H9 (cell line): ENCODE data around the gene MGRN1. TPM values are rescaled to one million over a fixed set of nuclear protein-coding genes. Genes with fewer than 3 reads are reported as not detected.

Experiments
- DNase-seq: peaks from one replicate; pipeline ENCODE4 v3.0.0-alpha.2; 2017
- H2AFZ ChIP-seq: one replicate; pipeline ENCODE4 v1.6.1; 2013; ENCODE audit warnings: mild to moderate bottlenecking, low read length, control low read depth, moderate library complexity
- H2AK5ac ChIP-seq: 2 replicates; pipeline ENCODE4 v1.6.1; 2013; ENCODE audit warnings: low read length, control low read depth, mixed read lengths; ENCODE audit not compliant: insufficient read length
- H2BK120ac ChIP-seq: one replicate; pipeline ENCODE4 v1.6.1; 2013; ENCODE audit warnings: low read depth, mild to moderate bottlenecking, low read length, control low read depth, inconsistent platforms; ENCODE audit not compliant: poor library complexity, severe bottlenecking
- H2BK12ac ChIP-seq: 2 replicates; pipeline ENCODE4 v1.6.1; 2013; ENCODE audit warnings: low read length, control low read depth, mixed read lengths, low read depth; ENCODE audit not compliant: insufficient read length
- H2BK15ac ChIP-seq: 2 replicates; pipeline ENCODE4 v1.6.1; 2013; ENCODE audit warnings: low read depth, low read length, control low read depth
- H2BK20ac ChIP-seq: one replicate; pipeline ENCODE4 v1.6.1; 2013; ENCODE audit warnings: low read depth, mild to moderate bottlenecking, low read length, control low read depth, inconsistent platforms; ENCODE audit not compliant: poor library complexity, severe bottlenecking
- H2BK5ac ChIP-seq: 2 replicates; pipeline ENCODE4 v1.6.1; 2013; ENCODE audit warnings: low read length, control low read depth, mixed read lengths; ENCODE audit not compliant: insufficient read length
- H3K14ac ChIP-seq: 2 replicates; pipeline ENCODE4 v1.6.1; 2013; ENCODE audit warnings: low read length, control low read depth; ENCODE audit not compliant: insufficient read depth
- H3K18ac ChIP-seq: 2 replicates; pipeline ENCODE4 v1.6.1; 2013; ENCODE audit warnings: low read depth, mild to moderate bottlenecking, mixed read lengths, low read length, control low read depth; ENCODE audit not compliant: insufficient read length
- H3K23ac ChIP-seq: 2 replicates; pipeline ENCODE4 v1.6.1; 2013; ENCODE audit warnings: low read length, control low read depth, mixed read lengths, low read depth; ENCODE audit not compliant: insufficient read length
- H3K23me2 ChIP-seq: 2 replicates; pipeline ENCODE4 v1.6.1; 2013; ENCODE audit warnings: low read depth, mild to moderate bottlenecking, mixed read lengths, low read length, control low read depth; ENCODE audit not compliant: insufficient read length, poor library complexity, severe bottlenecking
- H3K27ac ChIP-seq: 2 replicates; pipeline ENCODE4 v1.5.1; 2013; ENCODE audit warnings: low read length, control low read depth, mixed read lengths, low read depth; ENCODE audit not compliant: insufficient read length
- H3K27me3 ChIP-seq: 2 replicates; pipeline ENCODE4 v1.6.1; 2013; ENCODE audit warnings: low read length, control low read depth, inconsistent platforms; ENCODE audit not compliant: insufficient read depth
- H3K4ac ChIP-seq: 2 replicates; pipeline ENCODE4 v1.6.1; 2013; ENCODE audit warnings: low read depth, mild to moderate bottlenecking, control low read depth, inconsistent platforms, low read length, moderate library complexity
- H3K4me1 ChIP-seq: 2 replicates; pipeline ENCODE4 v1.6.1; 2013; ENCODE audit warnings: low read length, control low read depth, inconsistent platforms; ENCODE audit not compliant: insufficient read depth
- H3K4me2 ChIP-seq: 2 replicates; pipeline ENCODE4 v1.6.1; 2013; ENCODE audit warnings: low read length, control low read depth, mixed read lengths; ENCODE audit not compliant: insufficient read length, insufficient read depth
- H3K56ac ChIP-seq: 2 replicates; pipeline ENCODE4 v1.6.1; 2013; ENCODE audit warnings: low read depth, mild to moderate bottlenecking, mixed read lengths, low read length, control low read depth; ENCODE audit not compliant: insufficient read length
- H3K79me1 ChIP-seq: 2 replicates; pipeline ENCODE4 v1.6.1; 2013; ENCODE audit warnings: low read depth, mild to moderate bottlenecking, moderate library complexity, low read length, control low read depth, inconsistent platforms; ENCODE audit not compliant: insufficient read depth, poor library complexity, severe bottlenecking
- H3K79me2 ChIP-seq: 2 replicates; pipeline ENCODE4 v1.6.1; 2013; ENCODE audit warnings: low read length, control low read depth, inconsistent platforms; ENCODE audit not compliant: insufficient read depth
- H3K9ac ChIP-seq: 2 replicates; pipeline ENCODE4 v1.6.1; 2013; ENCODE audit warnings: low read length, control low read depth, mixed read lengths; ENCODE audit not compliant: insufficient read length; ENCODE audit errors: extremely low read depth
- H3K9me3 ChIP-seq: one replicate; pipeline ENCODE4 v1.6.1; 2013; ENCODE audit warnings: low read depth, low read length, inconsistent platforms; ENCODE audit not compliant: control insufficient read depth
- H3T11ph ChIP-seq: one replicate; pipeline ENCODE4 v1.6.1; 2013; ENCODE audit warnings: mild to moderate bottlenecking, low read length, control low read depth, inconsistent platforms
- H4K20me1 ChIP-seq: one replicate; pipeline ENCODE4 v1.6.1; 2013; ENCODE audit not compliant: control insufficient read depth, insufficient read length, insufficient read depth
- H4K5ac ChIP-seq: 2 replicates; pipeline ENCODE4 v1.6.1; 2013; ENCODE audit warnings: low read depth, mild to moderate bottlenecking, mixed read lengths, low read length, control low read depth; ENCODE audit not compliant: insufficient read length
- H4K8ac ChIP-seq: replicated peaks from 2 replicates; pipeline ENCODE4 v1.6.1; 2013; ENCODE audit warnings: low read length, control low read depth, mixed read lengths, low read depth; ENCODE audit not compliant: insufficient read length
- H4K91ac ChIP-seq: 2 replicates; pipeline ENCODE4 v1.6.1; 2013; ENCODE audit warnings: low read depth, mild to moderate bottlenecking, moderate library complexity, mixed read lengths, low read length, control low read depth; ENCODE audit not compliant: insufficient read length
- H3K27ac Mint-ChIP-seq, 3 experiments: 2 replicates in 2 of 3; 3 replicates in 1 of 3; pipeline ENCODE4 v1.8.0; 2020 to 2021; ENCODE audit warnings: mixed read lengths in 3 of 3, mild to moderate bottlenecking in 1 of 3, moderate library complexity in 1 of 3
- H3K27me3 Mint-ChIP-seq: 2 replicates; pipeline ENCODE4 v1.8.0; 2021; ENCODE audit warnings: low read depth, mild to moderate bottlenecking, moderate library complexity, mixed read lengths
- H3K36me3 Mint-ChIP-seq, 3 experiments: 2 replicates in 2 of 3; 3 replicates in 1 of 3; pipeline ENCODE4 v1.8.0; 2020 to 2021; ENCODE audit warnings: low read depth in 3 of 3, mixed read lengths in 3 of 3; ENCODE audit not compliant: insufficient read depth in 1 of 3
- H3K4me1 Mint-ChIP-seq, 2 experiments: 2 replicates each; pipeline ENCODE4 v1.8.0; 2020; ENCODE audit warnings: mixed read lengths in 2 of 2
- H3K4me3 Mint-ChIP-seq, 2 experiments: 2 replicates in 1 of 2; 3 replicates in 1 of 2; pipeline ENCODE4 v1.8.0; 2020 to 2021; ENCODE audit warnings: mild to moderate bottlenecking in 2 of 2, mixed read lengths in 2 of 2, moderate library complexity in 1 of 2
- H3K9me3 Mint-ChIP-seq, 2 experiments: 2 replicates in 1 of 2; 3 replicates in 1 of 2; pipeline ENCODE4 v1.8.0; 2020; ENCODE audit warnings: mild to moderate bottlenecking in 2 of 2, mixed read lengths in 2 of 2, moderate library complexity in 1 of 2
- WGBS: extraction: QIAGEN DNeasy Blood & Tissue Kit; methylation state at CpG from one replicate; pipeline ENCODE4 v1.1.7; 2013; ENCODE audit warnings: missing lambda C conversion rate, low lambda C conversion rate, mixed read lengths; ENCODE audit not compliant: insufficient read length; ENCODE audit errors: extremely low coverage; 5-methylcytosine and 5-hydroxymethylcytosine counted together
- total RNA-seq: library from RNA; stranded (reverse); gene quantifications from 2 replicates; pipeline ENCODE4 v1.2.1, GENCODE V29; 2021
- TF ChIP-seq, protein P1 (sequence below): fragments of 200-600 bp; sonication (generic); conservative IDR thresholded peaks from 3 replicates; pipeline ENCODE4 v1.8.0; 2021; ENCODE audit warnings: antibody characterized with exemption, mild to moderate bottlenecking

The MGRN1 gene
- total RNA-seq, 1 experiment from 2014 or later, result 91.6 TPM

- no peak overlapping the region for H2BK20ac ChIP-seq
- H4K20me1 ChIP-seq, result no peaks in the 10 kb centered on the region
- peaks cover 0 to 13% of the 10 kb centered on the region in 2 experiments; a peak in 4 of 5 replicates for H3K9me3 Mint-ChIP-seq
- no peaks in the 10 kb centered on the region for H3K27me3 ChIP-seq
- no peak for DNase-seq
- H3K79me1 ChIP-seq, result peaks cover 15% of the 10 kb centered on the region
- no CpG with 5 or more reads among the region's 9 CpGs for WGBS
- H3K56ac ChIP-seq, result no peak overlapping the region
- no peak overlapping the region for H4K8ac ChIP-seq
- no peak overlapping the region for H3K4me3 Mint-ChIP-seq
- H3K27me3 Mint-ChIP-seq, result no peaks in the 10 kb centered on the region
- H3K23ac ChIP-seq, result no peak overlapping the region
- no peak overlapping the region for H4K91ac ChIP-seq
- peaks cover 24% of the 10 kb centered on the region; the same call in 1 of the 2 replicates for H3K79me2 ChIP-seq
- no peak overlapping the region for H2BK12ac ChIP-seq
- no peak overlapping the region for H3K27ac ChIP-seq
- H3K4me2 ChIP-seq, result no peak overlapping the region
- no peaks in the 10 kb centered on the region for H3K9me3 ChIP-seq
- H3K4ac ChIP-seq, result no peak overlapping the region
- no peak overlapping the region for H2BK120ac ChIP-seq
- no peak overlapping the region for H3K9ac ChIP-seq
- H3K23me2 ChIP-seq, result peaks cover 10% of the 10 kb centered on the region
- H3K27ac Mint-ChIP-seq, result no peak overlapping the region
- H3T11ph ChIP-seq, result no peak overlapping the region
- TF ChIP-seq, protein P1, sequence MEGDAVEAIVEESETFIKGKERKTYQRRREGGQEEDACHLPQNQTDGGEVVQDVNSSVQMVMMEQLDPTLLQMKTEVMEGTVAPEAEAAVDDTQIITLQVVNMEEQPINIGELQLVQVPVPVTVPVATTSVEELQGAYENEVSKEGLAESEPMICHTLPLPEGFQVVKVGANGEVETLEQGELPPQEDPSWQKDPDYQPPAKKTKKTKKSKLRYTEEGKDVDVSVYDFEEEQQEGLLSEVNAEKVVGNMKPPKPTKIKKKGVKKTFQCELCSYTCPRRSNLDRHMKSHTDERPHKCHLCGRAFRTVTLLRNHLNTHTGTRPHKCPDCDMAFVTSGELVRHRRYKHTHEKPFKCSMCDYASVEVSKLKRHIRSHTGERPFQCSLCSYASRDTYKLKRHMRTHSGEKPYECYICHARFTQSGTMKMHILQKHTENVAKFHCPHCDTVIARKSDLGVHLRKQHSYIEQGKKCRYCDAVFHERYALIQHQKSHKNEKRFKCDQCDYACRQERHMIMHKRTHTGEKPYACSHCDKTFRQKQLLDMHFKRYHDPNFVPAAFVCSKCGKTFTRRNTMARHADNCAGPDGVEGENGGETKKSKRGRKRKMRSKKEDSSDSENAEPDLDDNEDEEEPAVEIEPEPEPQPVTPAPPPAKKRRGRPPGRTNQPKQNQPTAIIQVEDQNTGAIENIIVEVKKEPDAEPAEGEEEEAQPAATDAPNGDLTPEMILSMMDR, result no peak
- peaks cover 24 to 29% (median 24%) of the 10 kb centered on the region in 3 experiments for H3K36me3 Mint-ChIP-seq
- peaks cover 16 to 20% of the 10 kb centered on the region in 2 experiments for H3K4me1 Mint-ChIP-seq
- no peak overlapping the region for H2AK5ac ChIP-seq
- H2BK5ac ChIP-seq, result no peak overlapping the region
- no peak overlapping the region for H2AFZ ChIP-seq
- H3K14ac ChIP-seq, result no peak overlapping the region
- no peaks in the 10 kb centered on the region for H3K4me1 ChIP-seq
- no peak overlapping the region for H2BK15ac ChIP-seq
- H4K5ac ChIP-seq, result no peak overlapping the region
- no peak overlapping the region for H3K18ac ChIP-seq
These were observed 3.7 kb downstream of the MGRN1 start for GRCh38 chr16:4628283-4628682.
